ENCODE results near the gene RPL7A. TPM values are rescaled to one million over a fixed set of nuclear protein-coding genes. Genes with fewer than 3 reads are reported as not detected.
A peak's percentile ranks its signal among the peaks of the same experiment; 100 is the strongest.

RPL7A gene
- total RNA-seq, 1 donor from 2014 or later: 2,342 TPM

DNA sequence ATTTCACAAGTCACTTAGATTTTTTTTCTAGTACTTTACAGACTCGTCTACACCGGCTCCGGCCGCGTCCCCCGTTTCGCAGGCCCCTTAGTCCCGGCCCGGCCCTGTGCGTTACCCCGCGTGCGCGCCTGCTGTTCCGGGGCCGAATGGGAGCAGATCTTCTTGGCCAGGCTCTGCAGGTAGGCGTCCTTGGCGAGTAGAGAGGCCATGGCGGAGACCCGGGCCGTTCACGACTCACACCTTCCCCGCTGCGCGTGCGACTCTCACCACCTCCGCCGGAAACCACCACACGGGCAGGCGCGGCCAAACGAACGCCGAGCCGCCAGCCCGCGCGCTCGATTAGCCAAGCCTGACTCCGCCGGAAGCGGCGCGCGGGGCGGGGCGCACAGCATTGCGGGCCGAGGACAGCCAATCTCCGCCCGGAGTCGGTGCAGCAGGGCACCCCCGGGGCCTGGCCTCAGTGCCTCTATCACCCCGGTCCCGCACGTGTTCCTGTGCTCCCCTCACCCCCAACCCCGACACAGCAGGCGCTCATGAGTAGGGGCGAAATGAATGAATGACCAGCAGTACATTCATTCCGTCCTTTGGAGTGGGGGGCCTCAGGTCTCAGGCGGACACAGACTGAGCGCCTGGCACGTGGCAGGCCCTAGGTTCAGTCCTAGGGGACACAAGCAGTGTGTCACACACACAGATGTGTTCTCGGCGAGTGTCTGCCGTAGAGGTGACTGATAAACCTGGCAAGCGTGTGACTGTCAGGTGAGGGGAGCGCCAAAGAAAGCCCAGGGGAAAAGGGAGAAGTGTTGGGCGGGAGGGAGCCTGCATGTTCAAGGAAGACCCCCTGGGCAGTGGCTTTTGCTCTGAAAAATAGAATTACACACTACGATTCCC lies 11.8 kb upstream of the RPL7A start, which contains the start of gene SURF6:
TSS of gene SURF6 (minus strand) at position 265 of the 888 bp plus-strand sequence. CDS start at position 209, 56 bp downstream.
- H3K4me3 ChIP-seq (ENCODE audit: low read length in 3 of 3): peak within 1 kb of the TSS; percentile 78 to 94 (median 93)
- H3K9ac ChIP-seq (ENCODE audit: low read depth in 1 of 3, low read length in 3 of 3): peak within 1 kb of the TSS; percentile 79 to 91 (median 85)
- H3K36me3 ChIP-seq (ENCODE audit: control insufficient read depth in 3 of 3, insufficient read depth in 3 of 3, low read length in 3 of 3): peaks cover 49% of the 10 kb centered on the region in 3 donors
- H3K27ac ChIP-seq (ENCODE audit: low read depth, low read length): peak within 1 kb of the TSS; percentile 60
- no peaks in the 10 kb centered on the region for H3K27me3 ChIP-seq (ENCODE audit: control insufficient read depth in 3 of 3, insufficient read depth in 3 of 3, low read length in 3 of 3)
- H3K4me1 ChIP-seq (ENCODE audit: control insufficient read depth in 3 of 3, insufficient read depth in 3 of 3, low read length in 3 of 3): peaks cover 25 to 47% (median 29%) of the 10 kb centered on the region in 3 donors
- no peaks in the 10 kb centered on the region for H3K9me3 ChIP-seq (ENCODE audit: control insufficient read depth in 3 of 3, low read length in 3 of 3)

DNA sequence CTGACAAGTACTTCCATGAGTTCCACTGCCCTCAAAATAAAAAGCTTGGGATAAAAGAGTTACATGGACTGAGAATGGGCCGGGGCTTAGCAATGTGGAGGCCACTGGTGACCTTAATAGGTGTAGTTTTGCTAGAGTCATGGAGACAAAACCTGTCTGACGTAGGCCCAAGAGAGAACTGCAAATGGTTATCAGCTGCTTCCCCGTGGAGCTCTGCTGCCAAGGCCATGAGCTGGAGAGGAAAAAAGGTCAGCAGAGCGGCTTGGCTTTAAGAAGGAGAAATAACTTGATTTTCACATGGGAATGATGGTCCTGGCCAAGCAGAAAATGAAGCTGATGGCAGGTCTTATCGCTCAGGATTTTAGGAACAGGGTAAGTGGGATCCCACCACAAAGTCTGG lies 8.4 kb upstream of the RPL7A start:
- H3K27me3 ChIP-seq (ENCODE audit: control insufficient read depth in 3 of 3, insufficient read depth in 3 of 3, low read length in 3 of 3): no peaks in the 10 kb centered on the region
- peaks cover 47 to 51% (median 50%) of the 10 kb centered on the region in 3 donors for H3K36me3 ChIP-seq (ENCODE audit: control insufficient read depth in 3 of 3, insufficient read depth in 3 of 3, low read length in 3 of 3)
- H3K9me3 ChIP-seq (ENCODE audit: control insufficient read depth in 3 of 3, low read length in 3 of 3): no peaks in the 10 kb centered on the region
- H3K4me3 ChIP-seq (ENCODE audit: low read length in 3 of 3): no peak overlapping the region
- no peak overlapping the region for H3K9ac ChIP-seq (ENCODE audit: low read depth in 1 of 3, low read length in 3 of 3)
- H3K27ac ChIP-seq (ENCODE audit: low read depth, low read length): peak overlapping the region; percentile 3
- H3K4me1 ChIP-seq (ENCODE audit: control insufficient read depth in 3 of 3, insufficient read depth in 3 of 3, low read length in 3 of 3): peaks cover 20 to 54% (median 21%) of the 10 kb centered on the region in 3 donors

DNA sequence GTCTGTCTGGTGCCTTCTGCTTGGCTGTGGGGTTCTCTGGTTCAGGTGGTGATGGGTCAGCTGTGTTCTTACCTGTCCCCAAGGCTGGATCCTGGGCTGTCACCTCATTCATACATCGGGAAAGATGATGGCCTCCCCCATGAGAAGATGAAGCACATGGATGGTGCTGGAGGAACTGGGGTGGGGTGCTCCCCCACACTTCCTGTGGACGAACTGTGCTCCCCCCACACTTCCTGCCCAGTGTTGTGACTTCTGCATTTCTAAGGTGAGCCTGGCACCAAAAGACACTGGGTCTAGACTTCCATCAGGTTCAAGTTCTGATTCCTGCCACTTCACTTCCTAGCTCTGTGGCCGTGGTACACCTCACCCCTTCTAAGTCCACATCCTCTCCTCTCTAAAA lies 7.8 kb upstream of the RPL7A start:
- Histone ChIP-seq H3K27ac (ENCODE audit: low read depth, low read length) (peak overlapping the region; percentile 3), H3K9ac (ENCODE audit: low read depth in 1 of 3, low read length in 3 of 3) (peak overlapping the region in 1 of 3 donors; percentile 50), H3K4me1 (ENCODE audit: control insufficient read depth in 3 of 3, insufficient read depth in 3 of 3, low read length in 3 of 3) (peaks cover 15 to 50% (median 15%) of the 10 kb centered on the region in 3 donors), H3K27me3 (ENCODE audit: control insufficient read depth in 3 of 3, insufficient read depth in 3 of 3, low read length in 3 of 3) (no peaks in the 10 kb centered on the region), H3K4me3 (ENCODE audit: low read length in 3 of 3) (no peak overlapping the region), H3K36me3 (ENCODE audit: control insufficient read depth in 3 of 3, insufficient read depth in 3 of 3, low read length in 3 of 3) (peaks cover 53 to 57% (median 54%) of the 10 kb centered on the region in 3 donors), H3K9me3 (ENCODE audit: control insufficient read depth in 3 of 3, low read length in 3 of 3) (no peaks in the 10 kb centered on the region)

DNA sequence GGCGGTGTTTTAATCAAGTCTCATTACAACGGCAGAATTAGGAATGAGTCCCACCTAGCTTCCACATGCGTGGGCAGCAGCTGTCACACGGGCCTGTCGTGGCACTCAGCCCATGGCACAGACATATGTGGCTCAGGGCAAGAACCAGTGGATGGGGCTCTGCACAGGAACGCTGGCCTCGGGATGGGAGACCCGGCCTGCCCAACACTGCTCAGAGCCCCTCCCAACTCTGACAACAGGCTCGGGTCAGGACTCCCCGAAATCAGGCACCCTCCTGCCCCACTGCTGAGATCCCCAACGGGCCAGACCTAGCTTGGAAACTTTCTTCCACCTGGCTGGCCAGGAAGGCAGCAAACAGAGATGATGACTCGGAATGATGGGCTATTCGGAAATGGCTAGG lies 7.1 kb upstream of the RPL7A start:
- peaks cover 58 to 64% (median 60%) of the 10 kb centered on the region in 3 donors for H3K36me3 ChIP-seq (ENCODE audit: control insufficient read depth in 3 of 3, insufficient read depth in 3 of 3, low read length in 3 of 3)
- H3K27ac ChIP-seq (ENCODE audit: low read depth, low read length): peak overlapping the region; percentile 40
- peak overlapping the region in 1 of 3 donors; percentile 23 for H3K4me3 ChIP-seq (ENCODE audit: low read length in 3 of 3)
- H3K27me3 ChIP-seq (ENCODE audit: control insufficient read depth in 3 of 3, insufficient read depth in 3 of 3, low read length in 3 of 3): no peaks in the 10 kb centered on the region
- H3K9me3 ChIP-seq (ENCODE audit: control insufficient read depth in 3 of 3, low read length in 3 of 3): no peaks in the 10 kb centered on the region
- peaks cover 14 to 50% (median 14%) of the 10 kb centered on the region in 3 donors for H3K4me1 ChIP-seq (ENCODE audit: control insufficient read depth in 3 of 3, insufficient read depth in 3 of 3, low read length in 3 of 3)
- H3K9ac ChIP-seq (ENCODE audit: low read depth in 1 of 3, low read length in 3 of 3): peak overlapping the region in 1 of 3 donors; percentile 25

DNA sequence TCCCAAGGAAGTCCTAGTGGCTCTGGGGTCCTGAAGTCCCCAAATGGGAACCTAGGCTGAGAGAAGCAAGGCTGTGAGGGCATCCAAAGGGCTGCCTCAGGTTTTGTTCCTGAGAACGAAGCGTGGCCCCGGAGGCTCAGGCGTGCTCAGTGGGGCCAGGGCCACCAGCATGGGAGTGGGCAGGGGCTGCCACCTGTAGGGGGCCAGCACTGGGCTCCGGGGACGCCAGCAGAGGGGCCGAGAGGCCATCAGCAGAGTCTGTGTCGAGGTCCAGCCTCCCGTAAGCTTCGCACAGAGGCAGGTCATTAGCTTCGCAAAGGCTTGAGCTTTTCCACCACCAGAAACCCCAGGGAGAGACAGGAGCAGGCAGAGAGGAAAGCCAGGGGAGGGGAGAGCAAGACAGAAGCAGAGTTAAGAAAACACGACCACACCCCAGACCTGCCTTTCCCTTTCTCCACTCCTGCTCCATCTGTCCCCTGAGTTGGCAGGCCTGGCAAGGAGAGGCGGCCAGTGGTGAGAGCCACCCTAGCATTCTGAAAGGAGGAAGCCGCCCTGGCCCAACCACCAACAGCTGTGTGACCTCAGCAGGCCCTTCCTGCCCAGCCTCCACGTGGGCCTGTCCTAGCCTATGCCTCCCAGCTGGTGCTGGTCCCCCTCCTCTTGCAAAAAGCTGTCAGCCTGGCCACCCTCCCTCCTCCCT lies 6.5 kb upstream of the RPL7A start:
- Histone ChIP-seq H3K27me3 (ENCODE audit: control insufficient read depth in 3 of 3, insufficient read depth in 3 of 3, low read length in 3 of 3) (no peaks in the 10 kb centered on the region), H3K27ac (ENCODE audit: low read depth, low read length) (peak overlapping the region; percentile 40), H3K4me1 (ENCODE audit: control insufficient read depth in 3 of 3, insufficient read depth in 3 of 3, low read length in 3 of 3) (peaks cover 17 to 52% (median 18%) of the 10 kb centered on the region in 3 donors), H3K36me3 (ENCODE audit: control insufficient read depth in 3 of 3, insufficient read depth in 3 of 3, low read length in 3 of 3) (peaks cover 59 to 65% (median 61%) of the 10 kb centered on the region in 3 donors), H3K4me3 (ENCODE audit: low read length in 3 of 3) (peak overlapping the region in 1 of 3 donors; percentile 23), H3K9me3 (ENCODE audit: control insufficient read depth in 3 of 3, low read length in 3 of 3) (no peaks in the 10 kb centered on the region), H3K9ac (ENCODE audit: low read depth in 1 of 3, low read length in 3 of 3) (peak overlapping the region in 1 of 3 donors; percentile 25)

DNA sequence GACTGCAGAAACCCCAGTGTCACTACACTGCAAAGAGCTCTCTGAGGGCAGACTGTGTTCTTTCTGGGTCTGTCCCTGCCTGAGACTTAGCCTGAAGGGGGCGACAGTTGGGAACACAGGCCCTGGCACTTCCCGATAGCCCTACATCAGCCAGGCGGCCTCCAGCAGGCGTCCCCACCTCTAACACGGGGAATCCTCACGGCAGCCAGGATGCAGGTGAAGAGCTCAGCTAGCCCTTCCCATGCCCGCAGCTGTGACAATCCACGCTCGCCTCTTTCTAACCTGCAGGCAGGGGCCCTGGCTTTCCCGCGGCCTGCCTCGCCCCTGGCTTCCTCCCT lies 6.0 kb upstream of the RPL7A start:
- Histone ChIP-seq H3K9ac (ENCODE audit: low read depth in 1 of 3, low read length in 3 of 3) (peak overlapping the region in 1 of 3 donors; percentile 8), H3K4me1 (ENCODE audit: control insufficient read depth in 3 of 3, insufficient read depth in 3 of 3, low read length in 3 of 3) (peaks cover 19 to 52% (median 20%) of the 10 kb centered on the region in 3 donors), H3K4me3 (ENCODE audit: low read length in 3 of 3) (no peak overlapping the region), H3K36me3 (ENCODE audit: control insufficient read depth in 3 of 3, insufficient read depth in 3 of 3, low read length in 3 of 3) (peaks cover 59 to 65% (median 61%) of the 10 kb centered on the region in 3 donors), H3K27me3 (ENCODE audit: control insufficient read depth in 3 of 3, insufficient read depth in 3 of 3, low read length in 3 of 3) (no peaks in the 10 kb centered on the region), H3K27ac (ENCODE audit: low read depth, low read length) (no peak overlapping the region), H3K9me3 (ENCODE audit: control insufficient read depth in 3 of 3, low read length in 3 of 3) (no peaks in the 10 kb centered on the region)

DNA sequence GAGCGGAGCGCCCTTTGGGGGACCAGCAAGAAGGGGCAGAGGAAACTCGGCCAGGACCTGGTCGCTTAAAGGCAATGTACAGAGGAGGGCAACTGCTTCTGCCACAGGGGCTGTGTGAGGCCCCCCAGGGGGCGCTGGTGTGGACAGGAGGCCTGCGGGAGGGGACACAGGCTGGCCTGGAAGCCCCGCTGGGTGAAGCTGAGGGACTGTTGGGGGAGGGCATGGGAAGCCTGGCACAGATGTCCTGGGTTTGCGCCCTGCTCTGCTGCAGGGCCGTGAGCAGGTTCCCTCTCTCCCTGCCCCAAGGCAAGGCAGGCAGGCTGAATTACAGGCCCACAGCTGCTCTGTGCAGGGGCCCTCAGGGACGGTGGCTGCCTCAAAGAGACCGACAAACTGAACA lies 5.4 kb upstream of the RPL7A start:
- H3K9ac ChIP-seq (ENCODE audit: low read depth in 1 of 3, low read length in 3 of 3): peak overlapping the region in 1 of 3 donors; percentile 8
- no peaks in the 10 kb centered on the region for H3K27me3 ChIP-seq (ENCODE audit: control insufficient read depth in 3 of 3, insufficient read depth in 3 of 3, low read length in 3 of 3)
- peaks cover 59 to 65% (median 61%) of the 10 kb centered on the region in 3 donors for H3K36me3 ChIP-seq (ENCODE audit: control insufficient read depth in 3 of 3, insufficient read depth in 3 of 3, low read length in 3 of 3)
- peaks cover 19 to 51% (median 20%) of the 10 kb centered on the region in 3 donors for H3K4me1 ChIP-seq (ENCODE audit: control insufficient read depth in 3 of 3, insufficient read depth in 3 of 3, low read length in 3 of 3)
- H3K4me3 ChIP-seq (ENCODE audit: low read length in 3 of 3): no peak overlapping the region
- no peak overlapping the region for H3K27ac ChIP-seq (ENCODE audit: low read depth, low read length)
- no peaks in the 10 kb centered on the region for H3K9me3 ChIP-seq (ENCODE audit: control insufficient read depth in 3 of 3, low read length in 3 of 3)

DNA sequence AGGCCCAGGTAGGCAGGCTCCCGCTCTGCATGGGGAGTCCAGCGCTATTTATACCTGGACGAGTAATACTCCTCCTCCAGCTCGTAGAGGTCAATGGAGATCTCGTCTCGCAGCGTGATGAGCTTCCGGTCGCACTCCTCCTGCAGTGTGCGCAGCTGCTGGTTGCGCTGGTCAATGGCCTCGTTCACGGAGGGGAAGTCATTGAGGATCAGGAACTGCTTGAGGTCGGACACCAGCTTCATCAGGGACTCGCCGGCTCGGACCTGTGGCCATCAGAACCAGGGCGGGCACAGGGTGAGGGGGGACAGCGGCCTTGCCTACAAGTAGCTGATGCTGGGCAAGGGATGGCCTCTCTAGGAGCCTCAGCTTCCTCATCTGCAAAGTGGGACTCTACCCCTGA lies 3.9 kb upstream of the RPL7A start:
- Histone ChIP-seq H3K27ac (ENCODE audit: low read depth, low read length) (no peak overlapping the region), H3K9me3 (ENCODE audit: control insufficient read depth in 3 of 3, low read length in 3 of 3) (no peaks in the 10 kb centered on the region), H3K4me3 (ENCODE audit: low read length in 3 of 3) (no peak overlapping the region), H3K4me1 (ENCODE audit: control insufficient read depth in 3 of 3, insufficient read depth in 3 of 3, low read length in 3 of 3) (peaks cover 24 to 58% (median 25%) of the 10 kb centered on the region in 3 donors), H3K9ac (ENCODE audit: low read depth in 1 of 3, low read length in 3 of 3) (no peak overlapping the region), H3K27me3 (ENCODE audit: control insufficient read depth in 3 of 3, insufficient read depth in 3 of 3, low read length in 3 of 3) (no peaks in the 10 kb centered on the region), H3K36me3 (ENCODE audit: control insufficient read depth in 3 of 3, insufficient read depth in 3 of 3, low read length in 3 of 3) (peaks cover 59 to 66% (median 63%) of the 10 kb centered on the region in 3 donors)

DNA sequence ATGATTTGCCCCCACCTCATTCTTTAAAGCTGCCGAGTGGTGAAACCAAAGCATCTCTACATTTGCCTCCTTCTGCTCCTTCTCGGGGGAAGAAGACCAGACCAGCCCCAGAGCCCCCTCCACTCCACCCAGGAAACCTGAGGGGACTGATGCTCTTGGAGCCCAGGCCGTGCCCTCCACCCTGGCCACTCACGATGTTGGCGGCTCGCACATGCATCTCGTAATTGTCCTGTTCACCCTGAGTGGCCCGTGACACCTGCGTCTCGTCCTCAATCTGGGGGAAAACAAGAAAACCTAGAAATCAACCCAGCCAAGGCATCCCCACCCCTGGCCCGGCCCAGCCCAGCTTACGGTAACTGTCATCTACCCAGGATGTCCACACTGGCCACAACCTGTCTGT lies 3.0 kb upstream of the RPL7A start:
- H3K4me1 ChIP-seq (ENCODE audit: control insufficient read depth in 3 of 3, insufficient read depth in 3 of 3, low read length in 3 of 3): peaks cover 26 to 59% (median 29%) of the 10 kb centered on the region in 3 donors
- no peaks in the 10 kb centered on the region for H3K27me3 ChIP-seq (ENCODE audit: control insufficient read depth in 3 of 3, insufficient read depth in 3 of 3, low read length in 3 of 3)
- peak overlapping the region in 2 of 3 donors; percentile 25 to 30 for H3K9ac ChIP-seq (ENCODE audit: low read depth in 1 of 3, low read length in 3 of 3)
- H3K27ac ChIP-seq (ENCODE audit: low read depth, low read length): no peak overlapping the region
- no peaks in the 10 kb centered on the region for H3K9me3 ChIP-seq (ENCODE audit: control insufficient read depth in 3 of 3, low read length in 3 of 3)
- H3K36me3 ChIP-seq (ENCODE audit: control insufficient read depth in 3 of 3, insufficient read depth in 3 of 3, low read length in 3 of 3): peaks cover 63 to 68% (median 68%) of the 10 kb centered on the region in 3 donors
- no peak overlapping the region for H3K4me3 ChIP-seq (ENCODE audit: low read length in 3 of 3)

Data from skeletal muscle tissue (tissue), 4 donors.